Skin of body (tissue), 2 donors: ENCODE data around the gene CERS2. TPM values are rescaled to one million over a fixed set of nuclear protein-coding genes. Genes with fewer than 3 reads are reported as not detected.

Experiments used
- DNase-seq: peaks from one replicate; lab custom pipeline; 2025; lab: John Stamatoyannopoulos, UW
- total RNA-seq: library from RNA; depleted of rRNA; stranded (reverse); fragments of >200 nt; gene quantifications from one replicate; pipeline ENCODE4 v1.2.3, GENCODE V29; 2014

The CERS2 gene, protein sequence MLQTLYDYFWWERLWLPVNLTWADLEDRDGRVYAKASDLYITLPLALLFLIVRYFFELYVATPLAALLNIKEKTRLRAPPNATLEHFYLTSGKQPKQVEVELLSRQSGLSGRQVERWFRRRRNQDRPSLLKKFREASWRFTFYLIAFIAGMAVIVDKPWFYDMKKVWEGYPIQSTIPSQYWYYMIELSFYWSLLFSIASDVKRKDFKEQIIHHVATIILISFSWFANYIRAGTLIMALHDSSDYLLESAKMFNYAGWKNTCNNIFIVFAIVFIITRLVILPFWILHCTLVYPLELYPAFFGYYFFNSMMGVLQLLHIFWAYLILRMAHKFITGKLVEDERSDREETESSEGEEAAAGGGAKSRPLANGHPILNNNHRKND
- 43.7 TPM for total RNA-seq

DNA sequence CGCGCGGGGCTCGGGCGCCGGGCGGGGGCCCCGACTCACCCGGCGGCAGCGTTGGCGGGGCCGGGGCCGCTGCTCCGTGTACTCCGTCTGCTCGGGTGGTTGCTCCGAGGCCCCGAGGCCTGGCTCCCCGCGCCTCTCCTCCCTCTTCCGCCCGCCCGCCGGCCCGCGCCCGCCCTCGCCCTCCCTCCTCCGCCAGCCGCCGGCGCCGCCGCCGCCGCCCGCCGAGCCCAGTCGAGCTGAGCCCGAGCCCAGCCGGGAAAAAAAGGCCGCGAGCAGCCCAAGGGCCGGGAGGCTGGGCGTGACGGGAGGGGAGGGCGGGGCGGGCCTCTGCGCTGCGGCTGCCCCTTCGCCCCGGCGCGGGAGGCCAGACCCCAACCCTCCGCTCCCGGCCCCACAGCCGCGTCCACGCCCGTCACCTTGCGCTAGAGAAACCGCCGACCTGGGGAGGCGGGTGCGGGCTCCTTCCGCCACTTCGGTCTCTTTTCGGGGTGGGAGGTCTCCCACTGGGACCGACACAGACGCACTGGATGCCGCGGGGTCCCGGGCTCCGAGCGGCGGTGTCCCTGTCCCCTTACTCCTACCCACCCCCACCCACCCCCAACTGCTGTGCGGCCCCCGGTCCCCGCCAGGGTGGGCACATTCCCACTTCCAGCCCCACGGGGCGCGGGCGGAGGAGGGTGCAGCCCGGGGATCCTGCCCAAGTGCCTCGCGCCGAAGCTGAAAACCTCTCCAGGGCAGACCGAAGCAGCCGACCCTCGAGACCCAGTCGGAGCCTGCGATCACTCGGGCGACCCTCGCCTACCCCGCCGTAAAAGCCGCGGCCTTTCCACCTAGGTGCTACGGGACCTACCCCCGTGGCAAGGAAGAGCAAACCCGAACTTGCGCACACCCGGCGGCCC lies at the start of gene CERS2:
TSS of gene CERS2 (minus strand) at position 256 of the 899 bp plus-strand sequence. CDS start 5,745 bp downstream, outside the sequence.
- peak; percentile 60 for DNase-seq

DNA sequence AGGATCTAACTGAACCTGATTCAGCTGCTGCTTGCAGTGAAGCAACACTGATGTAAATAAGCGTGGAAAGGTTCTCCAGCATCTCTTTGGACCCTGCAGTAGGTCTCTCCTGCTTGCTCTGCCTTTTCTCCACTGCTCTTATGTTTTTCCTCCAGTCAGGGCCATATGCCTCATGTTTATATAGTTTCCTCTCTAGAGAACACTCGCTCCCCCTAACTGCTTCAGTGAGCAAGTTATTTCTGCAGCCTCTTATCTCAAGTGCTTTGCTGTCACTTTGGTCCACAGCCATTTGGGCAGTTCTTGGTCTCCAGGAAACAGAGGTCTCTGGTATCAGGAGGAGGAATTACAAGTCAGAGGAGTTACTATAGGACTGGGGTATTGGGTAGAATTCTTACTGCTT lies 38.9 kb upstream of the CERS2 start:
- DNase-seq = no peak

DNA sequence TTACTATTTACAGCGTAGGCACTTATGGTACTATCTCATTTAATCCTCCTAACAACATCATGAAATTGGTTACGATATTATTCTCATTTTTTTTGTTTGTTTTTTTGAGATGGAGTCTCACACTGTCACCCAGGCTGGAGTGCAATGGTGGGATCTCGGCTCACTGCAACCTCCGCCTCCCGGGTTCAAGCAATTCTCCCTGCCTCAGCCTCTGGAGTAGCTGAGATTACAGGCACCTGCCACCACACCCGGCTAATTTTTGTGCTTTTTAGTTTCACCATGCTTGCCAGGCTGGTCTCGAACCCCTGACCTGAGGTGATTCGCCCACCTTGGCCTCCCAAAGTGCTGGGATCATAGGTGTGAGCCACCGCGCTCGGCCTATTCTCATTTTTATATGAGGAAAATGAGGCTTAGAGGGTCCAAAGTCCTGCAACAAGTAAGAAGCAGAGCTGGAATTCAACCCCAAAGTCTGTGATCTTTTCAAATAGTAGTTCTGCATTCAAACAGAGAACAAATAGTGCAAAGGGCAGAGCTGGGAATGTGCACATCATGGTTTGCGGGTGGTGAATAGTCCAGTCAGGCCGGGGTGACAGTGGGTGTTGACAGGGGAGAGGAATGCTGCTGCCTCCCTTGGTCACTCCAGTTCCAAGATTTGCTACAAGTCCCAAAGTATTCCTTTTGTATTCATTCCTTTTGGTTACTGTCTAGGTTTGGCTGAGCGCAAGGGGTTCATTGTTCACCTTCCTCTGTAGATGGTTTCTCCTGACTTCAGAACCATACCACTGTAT lies 38.2 kb upstream of the CERS2 start:
- no peak for DNase-seq

DNA sequence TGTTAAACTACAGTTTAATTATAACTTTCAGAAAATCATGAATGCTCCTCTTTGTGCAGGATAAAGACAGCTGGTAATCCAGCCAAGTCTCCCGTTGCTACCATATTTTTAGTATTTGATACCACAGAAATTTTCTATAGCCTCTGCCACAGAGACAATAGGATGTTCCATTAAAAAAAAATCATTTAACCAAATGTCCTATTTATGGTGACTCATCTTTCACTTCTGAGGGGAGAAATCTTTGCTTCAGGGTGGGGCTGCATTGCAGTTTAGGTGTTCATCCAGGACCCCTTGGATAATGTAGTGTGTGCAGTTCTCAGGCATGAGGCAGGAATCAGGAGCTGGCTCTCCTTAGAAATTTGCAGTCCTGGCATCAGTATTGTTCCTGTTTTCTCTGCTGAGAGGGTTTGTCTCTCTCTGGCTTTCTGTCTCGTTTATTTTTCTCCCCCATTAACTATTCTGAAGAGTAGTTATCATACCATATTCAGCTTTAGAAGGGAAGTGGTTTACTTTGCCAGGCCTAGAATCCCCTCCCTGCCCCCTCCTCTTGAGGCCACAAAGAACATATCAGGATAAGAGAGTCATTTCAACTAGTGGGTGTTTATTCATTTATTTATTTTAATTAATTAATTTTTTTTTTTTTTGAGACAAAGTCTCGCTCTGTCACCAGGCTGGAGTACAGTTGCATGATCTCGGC lies 36.7 kb upstream of the CERS2 start:
- DNase-seq = no peak

DNA sequence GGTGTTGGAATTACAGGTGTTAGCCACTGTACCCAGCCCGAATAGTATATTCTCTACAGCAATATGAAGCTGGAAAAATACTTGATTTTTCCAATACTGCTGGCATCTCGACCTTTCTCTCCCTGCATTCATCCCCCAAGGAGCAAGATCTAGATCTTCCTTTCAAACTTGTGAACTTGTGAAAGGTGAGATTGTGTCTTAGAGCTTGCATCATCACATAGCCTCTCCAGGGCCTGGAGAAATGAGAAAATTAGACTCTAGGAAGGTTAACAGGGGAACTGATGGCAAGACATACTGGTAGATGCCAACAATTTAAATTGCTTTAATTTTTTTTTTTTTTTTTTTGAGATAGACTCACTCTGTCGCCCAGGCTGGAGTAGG lies 35.7 kb upstream of the CERS2 start:
- DNase-seq = no peak

DNA sequence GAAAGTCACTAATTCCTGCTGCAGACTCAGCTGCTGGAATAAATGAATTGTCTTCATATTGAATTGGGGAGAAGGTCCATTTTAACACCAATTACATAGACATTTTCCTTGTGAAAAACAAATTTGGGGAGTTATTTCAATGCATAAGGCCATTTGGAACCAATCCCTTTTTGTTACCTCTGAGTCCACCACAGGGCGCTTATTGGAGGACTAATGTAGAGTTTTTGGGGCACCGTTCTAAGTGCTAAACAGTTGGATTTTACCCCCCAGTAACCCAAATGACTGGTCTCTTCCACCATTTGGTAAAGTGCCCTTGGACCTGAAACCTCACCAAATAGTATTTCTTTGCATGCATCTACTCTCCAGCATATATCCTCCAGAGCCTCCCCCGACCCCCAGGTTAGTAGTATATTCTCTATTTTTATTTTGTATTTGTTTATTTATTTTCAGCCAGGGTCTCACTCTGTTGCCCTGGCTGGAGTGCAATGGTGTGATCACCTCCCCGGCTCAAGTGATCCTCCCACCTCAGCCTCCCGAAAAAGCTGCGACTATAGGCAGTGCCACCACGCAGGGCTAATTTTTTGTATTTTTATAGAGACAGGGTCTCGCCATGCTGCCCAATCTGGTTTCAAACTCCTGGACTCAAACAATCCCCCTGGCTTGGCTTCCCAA lies 35.2 kb upstream of the CERS2 start:
- no peak for DNase-seq

DNA sequence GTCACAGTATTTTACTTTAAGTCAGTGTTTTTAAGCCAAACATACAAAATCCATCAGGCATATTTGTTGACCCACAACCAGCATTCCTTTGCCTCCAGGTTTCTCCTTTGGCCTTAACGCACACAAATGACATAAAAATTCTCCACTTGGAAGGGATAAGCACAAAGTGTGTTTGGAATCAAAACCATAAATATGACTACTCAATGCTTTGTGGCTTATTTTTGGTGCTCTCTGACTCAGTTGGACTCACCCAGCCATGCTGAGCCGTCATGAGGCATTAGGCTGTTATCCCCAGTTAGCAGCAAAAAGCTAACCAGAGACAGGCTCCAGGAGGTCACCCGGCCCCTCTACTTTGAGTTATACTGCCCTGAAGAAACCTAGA lies 34.6 kb upstream of the CERS2 start:
- no peak for DNase-seq

DNA sequence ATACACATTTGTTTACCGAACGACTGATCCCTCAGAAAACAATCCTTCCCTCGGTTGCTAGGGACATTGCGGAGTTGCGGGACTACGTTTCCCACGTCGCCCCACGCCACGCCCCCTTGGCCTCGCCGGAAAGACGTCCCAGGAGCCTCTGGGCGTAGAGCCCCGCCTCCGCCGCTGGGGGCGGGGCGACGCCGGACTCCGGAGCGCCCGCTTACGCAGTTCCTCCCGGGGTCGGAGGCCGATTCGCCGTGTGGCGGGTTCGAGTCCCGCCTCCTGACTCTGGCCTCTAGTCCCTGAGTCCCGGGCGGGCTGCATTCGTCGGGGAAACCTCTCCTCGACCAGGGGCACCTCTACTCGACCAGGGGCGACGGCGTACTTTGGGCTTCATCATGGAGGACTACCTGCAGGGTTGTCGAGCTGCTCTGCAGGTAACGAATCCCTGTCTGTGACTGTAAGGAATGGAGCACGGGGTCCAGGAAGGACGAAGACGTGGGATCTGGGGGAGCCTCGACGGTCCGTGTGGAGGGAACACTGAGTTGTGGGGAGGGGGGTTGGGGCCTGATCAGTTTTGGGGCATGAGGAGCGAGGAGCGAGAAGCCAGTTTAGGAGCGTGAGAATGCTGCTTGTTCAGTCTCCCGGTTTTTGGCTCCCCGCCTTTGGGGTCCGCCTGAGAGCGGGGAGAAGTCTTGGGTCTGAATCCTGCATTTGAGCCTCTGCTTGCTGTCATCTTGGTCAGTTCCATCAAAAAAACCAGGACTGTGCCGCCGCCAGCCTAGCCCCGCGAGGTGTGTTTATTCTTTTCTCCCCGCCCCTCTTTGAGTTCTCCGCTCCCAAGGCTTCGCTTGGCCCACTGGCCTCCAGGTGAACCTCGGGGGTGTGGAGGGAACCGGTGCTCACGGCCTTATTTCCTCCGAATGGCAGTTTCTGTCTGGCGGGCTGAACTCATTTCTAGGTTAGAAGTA lies 33.9 kb upstream of the CERS2 start, which contains the start of gene PRUNE1:
TSS of gene PRUNE1 (plus strand) at position 206 of the 962 bp plus-strand sequence. CDS start at position 390, 184 bp downstream.
- peak; percentile 99 for DNase-seq

DNA sequence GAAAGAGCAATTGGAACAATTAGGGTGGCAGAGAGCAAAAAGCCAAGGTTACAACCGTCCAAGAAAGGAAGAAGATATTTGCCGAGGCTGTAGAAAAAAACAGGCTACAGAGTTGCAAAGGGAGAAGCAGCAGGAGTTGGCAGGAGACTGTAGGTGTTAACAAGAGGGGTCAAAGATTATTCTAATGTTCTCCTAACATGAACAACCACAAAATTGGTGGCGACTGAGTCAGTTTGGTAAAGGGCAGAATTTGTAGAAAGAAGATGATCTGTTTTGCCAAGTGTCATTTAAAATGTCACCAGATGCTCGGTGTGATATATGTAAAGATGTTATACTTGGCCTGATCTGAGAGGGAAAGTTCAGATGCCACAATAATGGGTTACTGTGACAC lies 33.2 kb upstream of the CERS2 start:
- no peak for DNase-seq

DNA sequence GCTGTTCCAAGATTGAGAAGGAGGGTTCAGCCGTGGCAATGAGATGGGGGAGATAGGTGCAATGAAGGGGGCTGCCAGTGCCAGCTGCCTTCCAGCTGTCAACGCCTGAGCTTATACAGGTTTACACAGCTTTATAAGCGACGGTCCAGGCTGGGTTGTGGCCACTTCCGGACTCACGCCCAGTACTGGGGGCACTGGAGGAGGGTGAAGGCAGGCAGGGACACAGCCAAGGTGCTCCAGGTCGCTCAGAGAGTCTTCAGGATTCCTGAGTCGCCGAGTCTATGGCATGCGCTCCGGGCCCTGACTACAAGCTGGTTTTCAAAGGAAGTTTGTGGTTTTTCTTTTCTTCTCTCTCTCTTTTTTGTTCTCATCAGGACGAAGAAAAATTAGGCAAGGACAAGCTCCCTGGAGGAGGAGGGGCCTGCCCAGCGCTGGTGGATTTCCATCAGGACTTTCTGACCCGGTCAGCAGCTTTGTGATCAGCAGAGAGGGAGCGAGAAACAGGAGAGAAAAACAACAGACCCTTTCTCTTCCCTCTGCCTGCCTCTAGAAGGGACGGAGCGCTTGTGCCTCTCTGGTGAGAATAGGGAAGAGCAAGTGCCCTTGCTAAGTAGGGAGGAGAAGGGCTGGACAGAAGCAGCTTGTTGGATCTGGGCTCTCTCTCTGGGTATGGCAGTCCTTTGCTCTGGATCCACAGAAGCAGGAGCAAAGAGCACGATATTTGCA lies 31.9 kb upstream of the CERS2 start, which contains the start of gene MINDY1:
TSS of gene MINDY1 (minus strand) at position 576 of the 726 bp plus-strand sequence. CDS start 4,285 bp downstream, outside the sequence.
- DNase-seq = peak; percentile 79

DNA sequence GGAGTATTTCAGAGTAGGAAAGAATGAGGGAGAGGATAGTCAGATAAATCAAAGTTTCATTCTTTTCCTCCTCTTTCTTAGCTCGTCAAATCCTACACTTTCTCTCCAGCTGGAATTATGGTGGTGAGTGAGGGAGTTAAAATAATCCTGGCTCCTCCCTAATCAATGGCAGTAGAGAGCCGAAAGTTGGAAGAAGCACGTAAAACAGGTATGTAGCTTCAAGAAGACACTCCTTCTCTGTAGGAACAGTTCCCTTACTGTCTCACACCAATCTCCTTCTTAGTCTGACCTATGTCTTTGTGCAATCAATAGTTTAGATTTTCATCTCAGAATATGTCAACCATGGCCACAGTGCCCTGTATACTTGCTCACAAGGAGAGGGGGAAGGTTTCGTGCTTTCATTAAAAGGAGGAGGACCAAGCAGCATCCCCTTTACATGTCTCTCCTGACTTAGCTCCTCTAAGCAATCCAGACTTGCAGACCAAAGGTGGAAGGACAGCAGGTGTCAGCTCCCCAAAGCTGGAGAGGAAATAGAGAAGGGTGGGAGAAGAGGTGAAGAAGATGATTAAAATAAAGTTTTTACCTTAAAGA lies 31.2 kb upstream of the CERS2 start:
- DNase-seq = peak; percentile 56

DNA sequence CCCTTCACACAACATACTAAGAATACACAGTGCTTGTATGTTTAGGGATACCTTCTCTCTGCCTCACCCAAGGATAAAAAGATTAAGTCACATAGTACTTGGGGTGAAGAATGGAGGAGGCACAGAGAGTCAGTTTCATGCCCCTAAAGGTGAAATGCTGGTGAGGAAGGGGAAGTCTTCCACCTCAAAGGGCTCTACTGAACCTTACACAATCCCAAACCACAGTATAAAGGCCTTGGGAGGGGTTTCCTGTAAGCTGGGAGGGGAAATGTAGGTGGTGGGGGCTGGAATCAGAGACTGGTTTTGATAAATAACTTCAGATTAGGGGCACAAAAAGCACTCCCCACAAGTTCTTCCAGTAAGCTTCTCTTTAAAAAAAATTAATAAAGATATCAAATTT lies 28.5 kb upstream of the CERS2 start:
- no peak for DNase-seq

DNA sequence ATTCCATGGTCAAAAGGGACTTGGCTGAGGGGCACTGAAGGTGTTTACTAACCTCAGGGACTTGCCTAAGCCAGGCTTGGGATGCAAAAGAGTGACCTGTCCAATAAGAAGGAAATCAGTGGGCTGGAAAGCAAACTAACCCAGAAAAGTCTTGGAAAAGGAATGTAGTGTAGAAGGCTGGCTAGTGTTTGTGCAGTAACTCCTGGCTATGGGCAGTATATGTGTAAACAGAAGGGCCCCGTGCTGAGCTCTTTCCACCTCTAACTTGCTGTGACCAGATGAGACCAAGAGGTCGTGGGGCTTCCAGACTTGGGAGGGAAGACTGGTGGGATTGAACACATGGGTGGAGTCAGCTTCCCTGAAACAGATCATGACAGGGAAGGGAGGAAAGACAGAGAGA lies 28.0 kb upstream of the CERS2 start:
- no peak for DNase-seq

DNA sequence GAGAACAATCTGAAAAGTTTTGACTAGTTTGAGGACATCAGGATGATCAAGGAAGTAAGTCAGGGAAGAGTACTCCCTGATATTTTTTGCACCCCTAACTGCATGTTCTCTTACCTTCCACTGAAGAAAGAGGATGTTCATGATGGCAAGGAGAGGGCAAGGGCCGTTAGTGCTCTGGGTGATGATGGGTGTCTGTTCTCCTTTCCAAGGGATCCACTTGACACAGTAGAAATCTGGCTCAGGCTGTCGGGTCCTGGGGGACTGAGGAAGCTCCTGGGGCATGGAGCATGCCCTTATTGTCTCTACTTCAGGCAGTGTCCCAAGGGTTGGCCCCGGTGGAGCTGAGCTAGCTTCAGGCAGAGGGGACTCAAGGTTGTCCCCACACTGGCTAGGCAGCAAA lies 27.4 kb upstream of the CERS2 start:
- no peak for DNase-seq

DNA sequence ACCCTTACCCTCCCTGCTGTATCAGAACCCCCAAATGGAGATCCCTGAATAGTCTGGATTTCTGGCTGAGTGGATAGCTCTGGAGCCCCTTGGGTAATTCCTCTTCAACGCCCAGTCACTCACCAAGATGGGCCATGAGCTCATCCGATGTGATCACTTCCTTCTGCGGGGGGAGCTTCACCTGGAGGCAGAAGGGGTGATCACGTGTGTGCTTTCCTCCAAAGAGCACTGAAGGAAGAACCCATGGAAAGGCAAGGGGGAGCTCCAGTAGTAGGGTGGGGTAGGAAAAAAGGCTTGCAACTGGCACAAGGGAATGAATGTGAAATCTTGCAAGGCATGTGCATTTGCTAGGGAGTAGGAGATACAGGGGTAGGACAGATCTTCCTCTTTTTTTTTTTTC lies 27.0 kb upstream of the CERS2 start:
- no peak for DNase-seq

DNA sequence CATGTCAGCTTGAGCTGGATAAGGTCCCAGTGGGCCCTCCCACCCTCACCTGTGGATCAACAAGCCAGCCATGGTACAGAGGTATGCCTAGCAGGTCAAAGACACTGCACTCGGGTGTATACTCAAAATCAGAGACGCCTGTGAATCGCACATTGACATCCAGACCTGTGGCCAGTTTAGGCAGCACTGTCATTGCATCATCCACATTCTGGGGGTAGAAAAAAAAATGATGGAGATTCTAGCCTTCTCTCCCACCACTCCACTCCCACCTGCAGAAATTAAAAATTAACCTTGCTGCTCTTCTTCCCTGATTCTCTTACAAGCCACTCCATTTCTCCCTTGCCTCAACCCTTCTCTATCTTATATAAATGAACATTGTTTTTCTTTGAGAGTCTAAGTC lies 25.8 kb upstream of the CERS2 start:
- DNase-seq = no peak

DNA sequence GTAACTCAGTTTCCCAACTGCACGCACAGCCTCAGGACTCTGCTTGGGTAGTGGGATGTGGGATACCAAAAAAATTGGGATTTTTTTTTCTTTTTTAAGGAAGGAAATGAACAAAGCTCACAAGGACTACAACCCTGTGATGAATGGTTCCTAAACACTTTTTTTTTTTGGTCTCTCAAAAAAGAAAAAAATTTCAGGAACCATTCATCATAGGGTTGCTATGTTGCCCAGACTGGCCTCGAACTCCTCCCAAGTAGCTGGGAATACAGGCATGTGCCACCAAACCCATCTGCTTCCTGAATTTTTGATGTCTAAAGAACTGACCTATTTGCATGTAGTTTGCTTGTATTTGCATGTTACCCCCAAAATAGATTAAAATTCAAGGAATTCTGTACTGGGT lies 25.3 kb upstream of the CERS2 start:
- no peak for DNase-seq

DNA sequence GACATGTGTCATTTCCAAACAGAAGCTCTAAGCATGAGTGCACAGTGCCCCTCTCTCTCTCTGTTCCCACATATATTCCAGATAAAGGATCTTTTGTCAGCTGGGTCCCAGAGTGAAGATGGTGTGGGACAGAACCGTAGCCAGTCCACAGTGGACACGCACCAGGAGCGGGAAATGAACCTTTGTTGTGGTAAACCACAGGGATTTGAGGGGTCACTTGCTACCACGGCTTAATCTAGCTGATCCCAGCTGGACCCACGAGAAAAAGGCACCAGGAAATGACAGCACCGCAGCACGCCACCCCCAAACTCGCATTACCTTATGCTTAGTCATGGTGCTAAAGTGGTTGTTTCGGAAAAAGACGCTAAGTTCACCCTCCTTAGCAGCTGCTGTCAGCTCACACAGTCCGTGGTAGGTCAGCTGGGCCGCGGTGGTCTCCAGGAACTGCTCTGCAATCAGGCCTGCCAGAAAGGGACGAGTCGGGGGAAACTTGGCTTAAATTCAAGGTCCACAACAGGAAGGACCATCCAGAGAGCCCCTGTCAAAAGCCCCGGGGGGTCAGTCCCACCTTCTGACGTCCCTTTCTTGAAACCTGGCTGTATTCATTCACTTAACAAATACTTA lies 24.5 kb upstream of the CERS2 start:
- no peak for DNase-seq
